Measurements from ENCODE around the gene CFAP251.

The CFAP251 gene

GRCh38 chr12:122021822-122022392 lies 103.5 kb downstream of the CFAP251 start, which contains the start of gene BCL7A:
Gene BCL7A, plus strand, starts transcription at chr12:122021884. Its CDS starts 208 bp downstream, at chr12:122022092.
- Mint-ChIP-seq H3K4me1 (ENCODE audit: low read depth) (peaks cover 29% of the 10 kb centered on the region), H3K9me3 (peaks cover 17% of the 10 kb centered on the region), H3K36me3 (ENCODE audit: low read depth) (peaks cover 26% of the 10 kb centered on the region), H3K4me3 (peak within 1 kb of the TSS; percentile 96), H3K27ac (peak within 1 kb of the TSS; percentile 92), H3K27me3 (peaks cover 36% of the 10 kb centered on the region)
- intact Hi-C loops (cut with micrococcal nuclease): loop anchor here (5.0 kb wide), 1 partner anchor 105 kb away; the partner anchor contains the start of gene CFAP251

- H3K36me3 Mint-ChIP-seq (ENCODE audit: low read depth): peaks cover 26% of the 10 kb centered on the region
- peak overlapping the region; percentile 92 for H3K27ac Mint-ChIP-seq
- intact Hi-C loops (cut with micrococcal nuclease): loop anchor here (5.0 kb wide), 1 partner anchor 105 kb away; the partner anchor contains the start of gene CFAP251
- H3K9me3 Mint-ChIP-seq: peaks cover 17% of the 10 kb centered on the region
- peaks cover 36% of the 10 kb centered on the region for H3K27me3 Mint-ChIP-seq
- peaks cover 34% of the 10 kb centered on the region for H3K4me1 Mint-ChIP-seq (ENCODE audit: low read depth)
- H3K4me3 Mint-ChIP-seq: peak overlapping the region; percentile 81
These were observed 104.3 kb downstream of the CFAP251 start for GRCh38 chr12:122022393-122023338.

DNA sequence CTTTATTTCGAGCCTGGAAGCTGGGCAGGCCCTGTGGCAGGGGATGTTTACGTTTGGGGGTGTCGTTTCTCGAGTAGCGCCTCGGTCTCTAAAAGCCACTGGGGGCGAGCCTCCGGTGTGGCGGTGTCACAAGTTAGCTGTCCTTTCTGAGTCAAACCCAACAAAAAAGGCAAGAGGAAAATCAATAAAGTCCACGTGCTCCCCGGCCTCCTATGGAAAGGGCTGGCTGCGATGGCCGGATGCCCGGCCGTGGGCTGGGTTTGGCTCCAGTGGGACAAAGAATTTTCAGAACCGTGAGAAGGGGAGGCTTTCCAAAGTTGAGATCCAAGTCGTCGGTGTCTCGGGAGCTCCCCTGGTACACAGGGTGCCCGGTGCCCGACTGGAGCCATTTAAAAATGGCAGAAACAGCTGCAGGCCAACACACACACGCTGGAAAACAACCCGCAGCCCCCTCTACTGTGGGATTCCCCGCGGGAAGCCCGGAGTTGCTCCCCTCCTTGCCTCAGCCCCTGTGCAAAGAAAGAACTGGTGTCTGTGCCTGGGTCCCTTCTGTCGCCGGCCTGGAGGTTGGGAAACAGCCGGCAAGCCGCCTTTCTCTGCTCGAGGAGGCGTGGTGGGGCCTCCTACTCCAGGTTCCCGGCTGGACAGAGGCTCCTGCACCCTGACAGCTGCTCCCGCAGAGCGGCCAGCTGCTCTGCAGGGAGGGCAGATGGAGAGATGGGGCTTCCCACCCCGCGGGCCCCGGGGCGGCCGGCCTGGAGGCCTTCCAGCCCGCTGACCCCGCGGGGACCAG lies 105.1 kb downstream of the CFAP251 start:
- H3K36me3 Mint-ChIP-seq (ENCODE audit: low read depth): peaks cover 26% of the 10 kb centered on the region
- intact Hi-C loops (cut with micrococcal nuclease): loop anchor here (5.0 kb wide), 1 partner anchor 106 kb away; the partner anchor contains the start of gene CFAP251
- peak overlapping the region; percentile 81 for H3K4me3 Mint-ChIP-seq
- H3K9me3 Mint-ChIP-seq: peaks cover 13% of the 10 kb centered on the region
- peaks cover 36% of the 10 kb centered on the region for H3K27me3 Mint-ChIP-seq
- peaks cover 36% of the 10 kb centered on the region for H3K4me1 Mint-ChIP-seq (ENCODE audit: low read depth)
- H3K27ac Mint-ChIP-seq: peak overlapping the region; percentile 75

GRCh38 chr12:122024132-122024785 lies 105.9 kb downstream of the CFAP251 start:
- H3K27ac Mint-ChIP-seq: no peak overlapping the region
- H3K4me3 Mint-ChIP-seq: no peak overlapping the region
- peaks cover 38% of the 10 kb centered on the region for H3K4me1 Mint-ChIP-seq (ENCODE audit: low read depth)
- peaks cover 6% of the 10 kb centered on the region for H3K9me3 Mint-ChIP-seq
- H3K27me3 Mint-ChIP-seq: peaks cover 32% of the 10 kb centered on the region
- H3K36me3 Mint-ChIP-seq (ENCODE audit: low read depth): peaks cover 20% of the 10 kb centered on the region
- intact Hi-C loops (cut with micrococcal nuclease): loop anchor here (5.0 kb wide), 1 partner anchor 107 kb away; the partner anchor contains the start of gene CFAP251

DNA sequence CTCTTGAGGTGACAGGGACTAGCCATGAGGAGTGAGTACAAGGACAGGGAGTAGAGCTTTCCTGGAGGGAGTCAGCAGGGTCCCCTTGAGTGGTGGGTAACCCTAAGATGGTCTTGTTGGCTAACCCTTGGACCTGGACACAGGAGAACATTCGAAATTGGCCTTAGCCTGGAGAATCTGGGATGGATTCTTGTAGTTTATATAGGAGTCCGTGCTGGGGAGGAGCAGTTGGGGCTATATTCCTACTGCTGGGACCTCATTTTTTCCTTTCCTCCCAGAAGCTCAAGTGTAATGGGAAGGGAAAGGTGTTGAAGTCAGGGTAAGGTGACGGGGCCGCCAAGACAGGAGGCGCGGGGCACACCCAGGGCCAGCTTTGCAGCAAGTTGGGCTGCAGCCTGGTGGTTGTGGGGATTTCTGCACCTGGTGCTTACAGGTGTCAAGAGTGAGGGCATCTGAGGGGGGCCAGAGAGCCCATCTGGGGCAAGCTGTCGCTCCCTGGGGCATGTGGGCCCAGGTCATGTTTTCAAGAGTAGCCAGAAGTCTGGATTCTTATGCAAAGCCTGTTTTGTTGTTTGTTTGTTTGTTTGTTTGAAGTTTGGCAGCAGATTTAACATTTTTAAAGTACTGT lies 108.4 kb downstream of the CFAP251 start:
- Mint-ChIP-seq H3K27me3 (peaks cover 12% of the 10 kb centered on the region), H3K4me1 (ENCODE audit: low read depth) (peaks cover 53% of the 10 kb centered on the region), H3K9me3 (no peaks in the 10 kb centered on the region), H3K27ac (no peak overlapping the region), H3K4me3 (no peak overlapping the region), H3K36me3 (ENCODE audit: low read depth) (peaks cover 20% of the 10 kb centered on the region)
- intact Hi-C loops (cut with micrococcal nuclease): no loop called here

- H3K4me1 Mint-ChIP-seq (ENCODE audit: low read depth): peaks cover 54% of the 10 kb centered on the region
- no peaks in the 10 kb centered on the region for H3K9me3 Mint-ChIP-seq
- no peak overlapping the region for H3K4me3 Mint-ChIP-seq
- H3K27me3 Mint-ChIP-seq: peaks cover 6% of the 10 kb centered on the region
- no peak overlapping the region for H3K27ac Mint-ChIP-seq
- H3K36me3 Mint-ChIP-seq (ENCODE audit: low read depth): peaks cover 23% of the 10 kb centered on the region
- intact Hi-C loops (cut with micrococcal nuclease): no loop called here
These were observed 109.9 kb downstream of the CFAP251 start for GRCh38 chr12:122028165-122028904.

- no peak overlapping the region for H3K4me3 Mint-ChIP-seq
These were observed 110.6 kb downstream of the CFAP251 start for GRCh38 chr12:122028905-122029560.

GRCh38 chr12:122029620-122030423 lies 111.4 kb downstream of the CFAP251 start:
- H3K9me3 Mint-ChIP-seq: no peaks in the 10 kb centered on the region
- H3K27ac Mint-ChIP-seq: peak overlapping the region; percentile 10
- intact Hi-C loops (cut with micrococcal nuclease): no loop called here
- no peak overlapping the region for H3K4me3 Mint-ChIP-seq
- no peaks in the 10 kb centered on the region for H3K27me3 Mint-ChIP-seq
- H3K36me3 Mint-ChIP-seq (ENCODE audit: low read depth): peaks cover 31% of the 10 kb centered on the region
- H3K4me1 Mint-ChIP-seq (ENCODE audit: low read depth): peaks cover 56% of the 10 kb centered on the region

More at GRCh38 chr12:122028905-122029560, 110.6 kb downstream of the CFAP251 start:
- H3K27me3 Mint-ChIP-seq: peaks cover 2% of the 10 kb centered on the region
- H3K9me3 Mint-ChIP-seq: no peaks in the 10 kb centered on the region
- H3K27ac Mint-ChIP-seq: no peak overlapping the region
- H3K4me1 Mint-ChIP-seq (ENCODE audit: low read depth): peaks cover 56% of the 10 kb centered on the region
- H3K36me3 Mint-ChIP-seq (ENCODE audit: low read depth): peaks cover 28% of the 10 kb centered on the region
- intact Hi-C loops (cut with micrococcal nuclease): no loop called here

DNA sequence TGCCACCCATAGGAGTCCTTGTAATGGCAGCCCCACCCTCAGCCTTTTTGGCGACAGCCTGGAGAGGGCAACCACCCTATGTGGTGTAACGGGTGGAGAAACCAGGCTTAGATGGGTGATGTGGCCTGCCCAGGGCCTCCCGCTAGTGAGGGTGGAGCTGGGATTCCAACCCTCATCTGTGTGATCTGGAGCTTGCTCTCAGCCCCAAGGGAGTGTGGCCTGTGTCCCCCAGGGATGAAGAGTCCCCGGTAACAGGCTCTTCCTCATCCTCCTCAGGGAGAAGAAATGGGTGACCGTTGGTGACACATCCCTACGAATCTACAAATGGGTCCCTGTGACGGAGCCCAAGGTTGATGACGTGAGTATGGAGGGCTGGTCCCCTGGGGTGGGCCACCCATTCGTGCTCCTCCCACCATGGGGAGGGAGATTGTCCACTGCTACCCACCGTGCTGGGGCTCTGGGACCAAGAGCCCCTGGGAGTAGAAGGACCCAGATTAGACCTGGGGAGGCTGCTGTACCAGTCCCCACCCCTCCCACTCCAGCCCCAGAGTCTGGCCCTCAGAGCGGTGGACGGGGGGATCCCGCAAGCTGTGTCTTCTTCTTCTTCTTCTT lies 112.1 kb downstream of the CFAP251 start:
- H3K9me3 Mint-ChIP-seq: no peaks in the 10 kb centered on the region
- intact Hi-C loops (cut with micrococcal nuclease): no loop called here
- peak overlapping the region; percentile 10 for H3K27ac Mint-ChIP-seq
- peaks cover 56% of the 10 kb centered on the region for H3K4me1 Mint-ChIP-seq (ENCODE audit: low read depth)
- H3K4me3 Mint-ChIP-seq: no peak overlapping the region
- H3K27me3 Mint-ChIP-seq: no peaks in the 10 kb centered on the region
- H3K36me3 Mint-ChIP-seq (ENCODE audit: low read depth): peaks cover 32% of the 10 kb centered on the region

- peaks cover 52% of the 10 kb centered on the region for H3K4me1 Mint-ChIP-seq (ENCODE audit: low read depth)
These were observed 113.2 kb downstream of the CFAP251 start for GRCh38 chr12:122031342-122032216.

More at GRCh38 chr12:122031342-122032216, 113.2 kb downstream of the CFAP251 start:
- Mint-ChIP-seq H3K36me3 (ENCODE audit: low read depth) (peaks cover 43% of the 10 kb centered on the region), H3K27ac (no peak overlapping the region), H3K27me3 (no peaks in the 10 kb centered on the region), H3K9me3 (no peaks in the 10 kb centered on the region), H3K4me3 (no peak overlapping the region)
- intact Hi-C loops (cut with micrococcal nuclease): no loop called here

All from dendritic cell treated with granulocyte-macrophage colony-stimulating factor and Interleukin-4, amounts not matched to agents 40 ng/mL and 50 ng/mL, for 4 days (primary cell).